ENCODE measurements around the gene TFEB.

TFEB gene

DNA sequence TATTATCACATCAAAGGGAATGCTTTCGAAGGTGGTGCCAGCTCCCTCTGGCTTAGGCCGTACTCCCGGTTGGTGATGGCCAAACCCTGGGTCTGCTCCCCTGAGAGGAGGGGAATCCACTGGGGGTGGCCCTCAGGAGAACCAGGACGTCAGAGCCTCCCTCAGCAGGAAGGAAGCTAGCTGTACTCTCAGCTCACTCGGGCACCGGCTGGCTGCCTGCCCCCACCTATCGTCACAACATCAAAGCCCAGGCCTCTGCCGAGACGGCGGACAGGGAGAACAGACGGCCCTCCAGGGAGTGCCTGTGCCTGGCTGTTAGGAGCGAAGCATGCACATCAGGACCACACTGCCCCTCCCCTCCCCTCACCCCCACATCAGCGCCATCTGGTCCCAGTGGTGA lies 20.9 kb upstream of the TFEB start:
- in situ Hi-C loops (cut with MboI; ENCODE audit: low sequenced_read_pairs), result no loop called here
- no peak for DNase-seq (ENCODE audit: low spot score in 2 of 2)
- Histone ChIP-seq H3K9me3 (no peaks in the 10 kb centered on the region), H3K27me3 (ENCODE audit: low read depth) (peaks cover 13% of the 10 kb centered on the region), H3K4me1 (no peaks in the 10 kb centered on the region), H3K4me3 (no peak overlapping the region), H3K36me3 (replicated peaks) (no peaks in the 10 kb centered on the region)

DNA sequence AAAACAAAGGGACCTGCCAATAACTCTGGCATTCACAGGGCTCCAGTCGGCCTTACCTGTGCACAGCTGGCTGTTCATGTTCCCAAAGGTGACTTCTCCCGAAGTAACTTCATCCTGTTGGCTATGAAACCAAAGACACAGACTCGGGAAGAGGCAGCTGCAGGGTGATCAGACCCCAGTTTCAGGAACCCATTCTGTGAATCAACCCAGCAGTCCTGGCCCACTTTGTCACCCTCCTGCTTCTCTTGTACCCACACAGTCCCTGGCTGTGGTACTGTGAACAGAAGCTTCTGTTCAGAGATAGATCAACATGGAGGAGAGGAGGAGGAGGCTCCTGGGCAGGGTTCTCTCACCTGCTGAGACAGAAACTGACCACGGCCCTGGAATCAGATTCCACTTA lies 20.5 kb upstream of the TFEB start:
- Histone ChIP-seq H3K4me3 (no peak overlapping the region), H3K36me3 (replicated peaks) (no peaks in the 10 kb centered on the region), H3K9me3 (no peaks in the 10 kb centered on the region), H3K27me3 (ENCODE audit: low read depth) (peaks cover 13% of the 10 kb centered on the region), H3K4me1 (no peaks in the 10 kb centered on the region)
- no peak for DNase-seq (ENCODE audit: low spot score in 2 of 2)
- in situ Hi-C loops (cut with MboI; ENCODE audit: low sequenced_read_pairs), result no loop called here

DNA sequence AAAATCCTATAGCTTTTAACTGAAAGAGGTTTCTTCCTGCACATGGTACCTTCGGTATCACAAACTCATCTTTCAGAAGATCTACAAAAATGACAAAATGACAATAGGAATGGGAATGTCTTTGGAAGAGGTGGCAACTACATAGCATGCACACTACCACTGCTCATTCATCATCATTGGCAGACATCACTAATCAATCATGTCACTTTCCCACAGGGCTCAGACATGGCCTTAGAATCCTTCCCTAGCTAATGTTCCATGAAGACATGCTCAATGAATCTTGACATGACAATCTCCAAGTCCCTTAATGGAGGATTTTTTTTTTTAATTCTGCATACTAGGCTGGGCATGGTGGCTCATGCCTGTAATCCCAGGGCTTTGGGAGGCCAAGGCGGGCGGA lies 15.0 kb upstream of the TFEB start:
- H3K36me3 ChIP-seq (replicated peaks), result no peaks in the 10 kb centered on the region
- in situ Hi-C loops (cut with MboI; ENCODE audit: low sequenced_read_pairs), result no loop called here
- no peak for DNase-seq (ENCODE audit: low spot score in 2 of 2)
- H3K9me3 ChIP-seq, result no peaks in the 10 kb centered on the region
- no peak overlapping the region for H3K4me3 ChIP-seq
- peaks cover 13% of the 10 kb centered on the region for H3K27me3 ChIP-seq (ENCODE audit: low read depth)
- H3K4me1 ChIP-seq, result no peaks in the 10 kb centered on the region

DNA sequence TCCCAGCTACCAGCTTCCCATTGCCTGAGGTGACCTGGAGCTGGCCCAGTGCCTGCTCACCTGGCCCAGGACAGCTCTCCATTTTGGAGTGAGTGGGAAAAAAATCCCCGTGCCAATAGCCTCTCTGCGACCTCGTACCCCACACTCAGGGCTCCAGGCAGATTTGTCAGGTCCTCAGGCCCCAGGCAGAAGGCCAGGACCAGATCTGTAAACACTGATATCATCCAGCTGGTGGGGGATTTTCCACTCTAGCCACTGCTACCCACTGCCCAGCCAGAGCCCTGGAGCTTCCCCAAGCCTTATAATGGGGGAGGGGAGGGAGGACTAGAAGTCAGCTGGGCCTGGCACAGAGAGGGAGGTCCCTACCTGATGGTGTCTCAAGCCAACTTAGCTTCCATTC lies 13.1 kb upstream of the TFEB start:
- no peaks in the 10 kb centered on the region for H3K36me3 ChIP-seq (replicated peaks)
- in situ Hi-C loops (cut with MboI; ENCODE audit: low sequenced_read_pairs), result no loop called here
- no peaks in the 10 kb centered on the region for H3K9me3 ChIP-seq
- H3K4me1 ChIP-seq, result no peaks in the 10 kb centered on the region
- H3K27me3 ChIP-seq (ENCODE audit: low read depth), result peaks cover 4% of the 10 kb centered on the region; the same call in 1 of the 2 replicates
- no peak overlapping the region for H3K4me3 ChIP-seq
- DNase-seq (ENCODE audit: low spot score in 2 of 2), result no peak

DNA sequence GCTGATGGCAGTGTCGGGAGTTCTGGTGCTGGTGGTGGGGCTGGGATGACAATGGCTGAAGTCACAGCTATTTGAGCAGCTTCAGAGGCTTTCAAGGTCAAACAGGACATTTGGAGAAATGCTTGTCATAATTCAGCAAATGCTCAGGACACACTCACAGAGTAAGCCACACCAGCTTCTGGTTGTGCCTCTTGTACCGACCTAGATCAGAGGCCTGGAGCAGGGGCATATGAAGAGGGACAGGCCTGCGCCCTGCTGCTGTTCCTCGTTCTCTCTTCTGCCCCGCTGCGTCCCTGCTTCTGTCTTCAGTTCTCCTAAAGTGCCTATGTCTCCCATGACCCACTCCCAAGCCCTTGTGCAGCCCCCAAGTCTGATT lies 12.7 kb upstream of the TFEB start:
- in situ Hi-C loops (cut with MboI; ENCODE audit: low sequenced_read_pairs), result no loop called here
- H3K4me1 ChIP-seq, result no peaks in the 10 kb centered on the region
- no peak overlapping the region for H3K4me3 ChIP-seq
- no peaks in the 10 kb centered on the region for H3K36me3 ChIP-seq (replicated peaks)
- H3K27me3 ChIP-seq (ENCODE audit: low read depth), result no peaks in the 10 kb centered on the region; the same call in 1 of the 2 replicates
- no peaks in the 10 kb centered on the region for H3K9me3 ChIP-seq
- DNase-seq (ENCODE audit: low spot score in 2 of 2), result no peak

DNA sequence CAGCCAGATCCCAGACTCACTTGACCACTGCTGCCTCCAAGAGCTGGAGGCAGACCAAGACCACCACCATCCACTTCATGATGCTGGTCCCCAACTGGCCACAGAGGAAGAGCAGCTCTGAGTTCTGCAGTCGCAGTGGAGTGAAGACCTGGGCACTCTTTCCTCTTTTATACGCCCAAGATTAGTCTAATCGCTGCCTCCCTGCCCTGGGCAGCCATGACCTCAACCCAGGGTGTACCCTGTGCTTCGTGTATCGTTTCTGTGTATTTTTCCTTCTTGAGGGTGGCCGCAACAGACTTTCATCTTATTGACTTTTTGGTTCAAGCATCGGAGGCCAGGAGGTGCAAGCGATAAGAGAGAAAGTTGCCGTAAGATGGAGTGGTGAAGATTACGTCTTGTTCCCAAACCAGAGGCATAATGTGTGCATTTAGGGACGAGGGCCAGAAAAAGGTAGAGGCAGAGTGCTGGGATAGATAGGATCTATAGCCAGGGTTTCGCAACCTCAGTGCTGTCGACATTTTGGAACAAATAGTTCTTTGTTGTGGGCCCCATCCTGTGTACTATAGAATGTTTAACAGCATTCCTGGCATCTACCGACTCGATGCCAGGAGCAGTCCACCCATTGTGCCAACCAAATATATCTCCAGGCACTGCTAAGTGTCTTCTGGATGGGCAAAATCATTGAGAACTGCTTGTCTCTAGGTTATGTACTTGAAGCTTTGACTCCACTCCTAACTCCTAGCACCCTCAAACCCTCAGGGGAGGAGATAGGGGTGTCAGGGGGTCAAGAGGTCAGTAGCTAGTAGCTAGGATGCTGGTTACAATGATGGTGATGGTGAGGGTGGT lies 12.1 kb upstream of the TFEB start, which contains the start of gene PGC:
TSS of gene PGC (minus strand) at position 142 of the 846 bp plus-strand sequence. CDS start at position 79, 63 bp downstream.
- no peak for DNase-seq (ENCODE audit: low spot score in 2 of 2)
- no peak within 1 kb of the TSS for H3K4me3 ChIP-seq
- H3K36me3 ChIP-seq (replicated peaks), result no peaks in the 10 kb centered on the region
- H3K27me3 ChIP-seq (ENCODE audit: low read depth), result no peaks in the 10 kb centered on the region
- H3K4me1 ChIP-seq, result no peaks in the 10 kb centered on the region
- in situ Hi-C loops (cut with MboI; ENCODE audit: low sequenced_read_pairs), result no loop called here
- H3K9me3 ChIP-seq, result no peaks in the 10 kb centered on the region

DNA sequence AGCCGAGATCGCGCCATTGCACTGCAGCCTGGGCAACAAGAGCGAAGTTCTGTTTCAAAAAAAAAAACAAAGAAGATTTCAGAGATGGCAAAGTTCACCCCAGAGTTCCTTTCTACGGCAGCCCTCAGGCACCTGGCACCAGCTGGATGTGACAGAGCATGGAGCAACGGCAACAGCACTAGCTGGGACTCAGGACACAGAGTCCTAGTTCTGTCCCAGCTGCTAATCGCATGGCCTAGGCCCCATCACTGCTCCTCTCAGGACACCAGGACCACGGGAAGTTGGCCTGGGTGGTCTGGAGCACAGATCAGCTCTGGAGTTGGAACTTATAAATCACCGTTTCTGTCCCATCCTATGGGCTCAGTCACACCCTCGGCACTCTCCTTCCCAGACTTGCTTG lies 10.7 kb upstream of the TFEB start:
- DNase-seq (ENCODE audit: low spot score in 2 of 2), result no peak
- Histone ChIP-seq H3K4me3 (no peak overlapping the region), H3K36me3 (replicated peaks) (no peaks in the 10 kb centered on the region), H3K27me3 (ENCODE audit: low read depth) (no peaks in the 10 kb centered on the region), H3K9me3 (no peaks in the 10 kb centered on the region), H3K4me1 (no peaks in the 10 kb centered on the region)
- in situ Hi-C loops (cut with MboI; ENCODE audit: low sequenced_read_pairs), result no loop called here

DNA sequence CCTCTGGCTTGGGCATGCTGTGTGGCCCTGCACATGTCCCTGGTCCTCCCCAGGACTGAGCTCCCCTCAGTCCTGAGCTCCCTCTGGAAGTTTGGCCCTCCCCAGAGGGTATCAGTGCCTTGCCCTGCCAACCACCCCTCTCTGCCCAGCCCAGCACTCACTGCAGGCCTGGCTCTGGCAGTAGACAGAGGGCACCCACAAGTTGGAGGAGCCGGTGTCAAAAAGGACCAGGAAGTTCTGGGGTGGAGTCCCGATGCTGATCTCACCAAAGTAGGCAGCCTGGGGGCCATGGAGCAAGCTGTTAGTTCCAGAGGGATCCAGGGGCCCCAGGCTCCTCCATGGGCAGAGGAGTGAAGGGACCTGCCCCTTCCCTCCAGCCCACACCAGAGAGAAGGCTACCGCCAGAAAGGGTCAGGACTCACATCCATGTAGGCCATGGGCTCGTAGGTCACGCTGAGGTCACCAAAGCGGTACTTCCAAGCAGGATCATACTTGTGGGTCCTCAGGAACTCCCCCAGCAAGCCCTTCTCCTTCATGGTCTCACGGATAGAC lies 8.9 kb upstream of the TFEB start:
- H3K4me1 ChIP-seq, result no peaks in the 10 kb centered on the region
- DNase-seq (ENCODE audit: low spot score in 2 of 2), result no peak
- in situ Hi-C loops (cut with MboI; ENCODE audit: low sequenced_read_pairs), result no loop called here

DNA sequence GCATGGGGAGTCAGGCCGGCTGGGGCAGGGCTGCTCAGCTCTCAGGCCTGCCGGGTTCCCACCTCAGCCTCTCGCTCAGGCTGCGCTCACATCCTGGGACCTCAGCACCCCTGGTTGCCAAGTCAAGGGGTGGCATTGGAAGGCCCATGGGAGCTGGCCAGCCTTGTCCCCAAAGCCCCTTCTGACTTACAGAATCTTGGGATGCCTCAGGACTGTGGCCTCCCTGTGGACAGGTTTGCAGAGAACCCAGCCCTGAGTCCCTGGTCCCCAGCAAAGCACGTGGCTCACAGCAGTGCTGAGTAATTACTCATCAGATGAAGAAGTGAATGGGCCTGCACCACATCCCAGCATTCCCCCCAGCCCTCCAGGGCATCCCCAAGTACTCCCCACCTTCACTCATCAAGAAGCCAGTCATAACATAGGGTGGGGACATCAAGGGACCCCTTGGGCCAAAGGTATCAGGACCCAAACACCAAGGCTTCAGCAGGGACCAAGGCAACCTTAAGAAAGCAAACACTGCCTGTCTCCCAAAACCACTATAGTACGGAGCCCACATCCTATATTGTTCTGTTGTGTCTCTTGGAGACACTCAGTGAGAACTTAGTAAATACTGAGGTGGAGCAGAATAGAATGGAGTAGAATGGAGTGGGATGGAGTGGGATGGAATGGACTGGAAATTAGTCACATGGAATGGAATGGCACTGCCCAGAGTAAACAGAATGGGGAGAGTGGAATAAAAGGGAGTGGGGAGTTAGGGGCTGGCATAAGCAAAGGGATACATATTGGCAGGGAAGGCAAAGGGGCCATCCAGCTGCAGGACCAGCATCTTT lies 8.2 kb upstream of the TFEB start:
- Histone ChIP-seq H3K4me3 (no peak overlapping the region), H3K27me3 (ENCODE audit: low read depth) (no peaks in the 10 kb centered on the region), H3K36me3 (replicated peaks) (no peaks in the 10 kb centered on the region), H3K9me3 (no peaks in the 10 kb centered on the region), H3K4me1 (no peaks in the 10 kb centered on the region)
- no peak for DNase-seq (ENCODE audit: low spot score in 2 of 2)
- in situ Hi-C loops (cut with MboI; ENCODE audit: low sequenced_read_pairs), result no loop called here

More for the DNA sequence above, 8.9 kb upstream of the TFEB start:
- Histone ChIP-seq H3K4me3 (no peak overlapping the region), H3K27me3 (ENCODE audit: low read depth) (no peaks in the 10 kb centered on the region), H3K9me3 (no peaks in the 10 kb centered on the region), H3K36me3 (replicated peaks) (no peaks in the 10 kb centered on the region)

DNA sequence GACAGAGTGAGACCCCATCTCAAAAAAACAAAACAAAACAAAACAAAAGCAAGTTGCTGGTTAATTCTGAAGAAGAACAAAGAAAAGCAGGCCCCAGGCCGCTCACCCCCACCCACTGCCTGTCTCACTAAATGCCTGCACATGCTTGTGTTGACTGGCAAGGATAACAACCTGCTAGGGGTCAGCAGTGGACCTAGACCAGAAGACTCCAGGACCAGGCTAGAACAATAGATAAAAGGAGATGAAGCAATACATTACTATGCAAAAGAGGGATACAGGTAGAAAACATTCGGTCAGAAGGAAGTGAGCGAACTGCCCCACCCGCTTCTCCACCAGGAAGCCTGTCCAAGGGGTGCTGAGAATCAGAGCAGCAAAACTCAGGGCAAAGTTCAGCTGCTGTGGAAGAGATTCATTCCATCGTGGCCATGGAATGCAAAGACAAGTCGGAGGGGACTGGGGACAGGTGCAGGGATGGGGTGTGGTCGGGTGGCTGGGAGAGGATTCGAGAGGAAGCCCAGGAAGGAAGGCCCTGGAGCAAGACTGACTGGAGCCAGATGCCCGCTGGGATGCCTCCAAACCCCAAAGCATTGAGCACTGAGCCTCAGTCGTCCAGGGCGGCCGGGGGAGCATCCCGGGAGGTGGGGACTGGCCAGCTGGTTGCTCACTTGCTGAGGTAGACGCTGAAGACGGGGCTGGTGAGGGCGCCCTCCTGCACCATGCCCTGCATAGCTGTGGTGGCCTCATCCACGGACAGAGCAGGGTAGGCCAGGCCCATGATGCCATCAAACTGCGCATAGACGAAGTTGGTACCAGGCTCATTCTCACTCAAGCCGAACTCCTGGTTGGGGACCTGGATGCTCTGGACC lies 6.5 kb upstream of the TFEB start:
- H3K27me3 ChIP-seq (ENCODE audit: low read depth), result no peaks in the 10 kb centered on the region
- H3K4me3 ChIP-seq, result no peak overlapping the region
- in situ Hi-C loops (cut with MboI; ENCODE audit: low sequenced_read_pairs), result no loop called here
- no peak for DNase-seq (ENCODE audit: low spot score in 2 of 2)
- H3K4me1 ChIP-seq, result no peaks in the 10 kb centered on the region
- no peaks in the 10 kb centered on the region for H3K9me3 ChIP-seq
- no peaks in the 10 kb centered on the region for H3K36me3 ChIP-seq (replicated peaks)

DNA sequence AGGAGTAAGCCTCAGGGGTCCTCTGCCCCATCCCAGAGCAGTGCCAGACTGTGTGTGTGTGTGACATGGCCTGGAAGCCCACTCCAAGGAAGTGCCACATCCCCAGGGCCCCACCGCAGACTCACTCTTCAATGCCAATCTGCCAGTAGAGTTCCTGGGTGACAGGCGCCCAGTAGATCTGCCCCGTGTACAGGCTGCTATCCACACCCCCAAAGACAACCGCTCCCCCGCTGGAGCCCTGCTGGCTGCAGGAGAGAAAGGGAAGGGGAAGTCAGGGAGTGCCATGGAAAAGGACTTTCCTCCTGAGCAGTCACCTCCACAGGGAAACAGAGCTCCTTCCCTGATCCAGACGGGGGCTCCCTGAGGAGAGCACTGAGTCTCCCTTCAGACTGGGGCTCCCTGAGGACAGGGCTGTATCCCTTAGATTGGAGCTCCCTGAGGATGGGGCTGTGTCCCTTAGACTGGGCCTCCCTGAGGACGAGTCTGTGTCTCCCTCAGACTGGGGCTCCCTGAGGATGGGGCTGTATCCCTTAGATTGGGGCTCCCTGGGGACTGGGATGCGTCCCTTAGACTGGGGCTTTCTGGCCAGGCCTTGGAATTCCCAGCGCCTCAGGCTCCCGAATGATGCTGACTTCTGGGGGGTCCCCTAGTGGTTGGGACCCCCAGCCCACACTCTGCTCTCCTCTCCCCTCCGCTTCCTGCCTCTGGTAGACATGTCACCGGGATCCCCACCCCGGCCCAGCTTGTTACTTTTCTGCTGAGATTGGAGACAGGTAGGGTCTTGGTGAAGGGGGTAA lies 5.2 kb upstream of the TFEB start:
- Histone ChIP-seq H3K36me3 (replicated peaks) (no peaks in the 10 kb centered on the region), H3K9me3 (no peaks in the 10 kb centered on the region), H3K27me3 (ENCODE audit: low read depth) (no peaks in the 10 kb centered on the region), H3K4me3 (no peak overlapping the region), H3K4me1 (peaks cover 5% of the 10 kb centered on the region)
- in situ Hi-C loops (cut with MboI; ENCODE audit: low sequenced_read_pairs), result no loop called here
- no peak for DNase-seq (ENCODE audit: low spot score in 2 of 2)

DNA sequence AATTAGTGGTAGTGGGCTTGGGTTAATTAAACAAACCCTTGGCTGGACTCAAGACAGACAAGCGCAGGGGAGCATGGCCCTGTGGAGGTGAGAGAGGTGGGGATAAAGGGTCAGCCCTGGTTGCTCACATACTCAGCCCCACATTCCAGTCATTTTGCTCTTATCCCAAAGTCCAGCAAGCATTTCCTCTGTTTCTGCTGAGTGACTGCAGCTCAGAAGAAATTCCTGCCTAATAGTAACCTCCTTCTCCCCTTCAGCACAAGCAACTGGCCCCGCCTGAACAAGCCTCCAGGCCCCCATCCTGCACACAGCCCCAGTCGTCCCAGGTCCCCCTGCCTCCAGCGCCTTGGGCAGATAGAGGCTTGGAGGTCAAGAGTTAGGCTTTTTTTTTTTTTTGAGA lies 3.6 kb upstream of the TFEB start:
- Histone ChIP-seq H3K36me3 (replicated peaks) (no peaks in the 10 kb centered on the region), H3K4me3 (no peak overlapping the region), H3K4me1 (peaks cover 5% of the 10 kb centered on the region), H3K27me3 (ENCODE audit: low read depth) (no peaks in the 10 kb centered on the region), H3K9me3 (no peaks in the 10 kb centered on the region)
- in situ Hi-C loops (cut with MboI; ENCODE audit: low sequenced_read_pairs), result no loop called here
- no peak for DNase-seq (ENCODE audit: low spot score in 2 of 2)

Measured in HAP-1 (cell line).